ENCODE data around the gene IFNGR2.
"Not testable (repeated sequence)": the region's sequence is repeated elsewhere in the genome, so short reads cannot be mapped to it uniquely, and the experiment has no call there.

GRCh38 chr21:33363911-33364609 is 39.2 kb upstream of the IFNGR2 start:
- TF ChIP-seq MED1 (CRISPR knock-in tag; IDR thresholded peaks at IDR 0.05); CREB1 (IDR thresholded peaks at IDR 0.05); CREB1 (CRISPR knock-in tag; IDR thresholded peaks at IDR 0.05); EP300 (IDR thresholded peaks at IDR 0.05; ENCODE audit: low read depth in 2 of 2, low read length in 2 of 2); EP300 (CRISPR knock-in tag; IDR thresholded peaks at IDR 0.05; ENCODE audit: borderline replicate concordance); NFIC (IDR thresholded peaks at IDR 0.05; ENCODE audit: low read length); ZNF274 (CRISPR knock-in tag; IDR thresholded peaks at IDR 0.05); REST (IDR thresholded peaks at IDR 0.05; ENCODE audit: borderline replicate concordance in 1 of 2, low read depth in 1 of 2, low read length in 2 of 2): not testable (repeated sequence)

Measured in HepG2 (cell line).